IMR-90 (cell line): ENCODE data around the gene ASS1. TPM values are rescaled to one million over a fixed set of nuclear protein-coding genes. Genes with fewer than 3 reads are reported as not detected.
A peak's percentile ranks its signal among the peaks of the same experiment; 100 is the strongest.

Source experiments
- ATAC-seq: fragments of 200-7000 bp; cut with Tn5 transposase; 2 replicates; pipeline ENCODE4 v1.9.1; 2020; ENCODE audit warnings: low read depth, mild to moderate bottlenecking, moderate library complexity
- BruUV-seq: library from RNA; stranded (reverse); fragments of 400-500 nt; replicated peaks from 2 replicates; lab custom pipeline; 2021; lab: Mats Ljungman, UMichigan
- CTCF ChIA-PET: fragments of 300-600 bp; formaldehyde crosslinking; extraction: SDS; loops from one replicate; lab custom pipeline; 2021; ENCODE audit warnings: antibody characterized with exemption; lab: Yijun Ruan, JAX
- POLR2A ChIA-PET: fragments of 300-600 bp; sonication (Branson Sonifier 250); formaldehyde crosslinking; loops from one replicate; lab custom pipeline; 2022; ENCODE audit warnings: antibody characterized with exemption; ENCODE audit not compliant: unreplicated experiment; lab: Charles Lee
- DNase-seq: peaks from one replicate; pipeline ENCODE4 v3.0.0; 2013
- H2AFZ ChIP-seq: replicated peaks from 2 replicates; pipeline ENCODE3; 2013; ENCODE audit warnings: low read length, mild to moderate bottlenecking; ENCODE audit not compliant: poor library complexity
- H2AK5ac ChIP-seq: 2 replicates; pipeline ENCODE4 v1.6.1; 2013; ENCODE audit warnings: low read depth, low read length, inconsistent platforms
- H2AK9ac ChIP-seq: replicated peaks from 2 replicates; pipeline ENCODE3; 2013; ENCODE audit warnings: mild to moderate bottlenecking, low read depth, low read length, moderate library complexity; ENCODE audit not compliant: poor library complexity
- H2BK120ac ChIP-seq: 2 replicates; pipeline ENCODE4 v1.6.1; 2013; ENCODE audit warnings: low read depth, low read length, inconsistent platforms
- H2BK15ac ChIP-seq: 3 replicates; pipeline ENCODE4 v1.6.1; 2013; ENCODE audit warnings: low read depth, low read length, inconsistent platforms
- H2BK20ac ChIP-seq: 2 replicates; pipeline ENCODE4 v1.6.1; 2013; ENCODE audit warnings: low read depth, mild to moderate bottlenecking, inconsistent platforms, low read length, moderate library complexity
- H2BK5ac ChIP-seq: 2 replicates; pipeline ENCODE4 v1.6.1; 2013; ENCODE audit warnings: mild to moderate bottlenecking, low read depth, low read length, inconsistent platforms; ENCODE audit not compliant: poor library complexity, severe bottlenecking
- H3K14ac ChIP-seq: replicated peaks from 2 replicates; pipeline ENCODE4 v1.6.1; 2013; ENCODE audit warnings: low read depth, low read length, inconsistent platforms
- H3K18ac ChIP-seq: 2 replicates; pipeline ENCODE4 v1.6.1; 2013; ENCODE audit warnings: low read depth, low read length, control low read depth
- H3K23ac ChIP-seq: 2 replicates; pipeline ENCODE4 v1.6.1; 2013; ENCODE audit warnings: low read depth, low read length, inconsistent platforms
- H3K27ac ChIP-seq: 2 replicates; pipeline ENCODE4 v1.5.1; 2013; ENCODE audit warnings: mild to moderate bottlenecking, control low read depth, low read length; ENCODE audit not compliant: insufficient read depth
- H3K27me3 ChIP-seq: 2 replicates; pipeline ENCODE4 v1.6.1; 2013; ENCODE audit warnings: low read length; ENCODE audit not compliant: control insufficient read depth, insufficient read depth
- H3K36me3 ChIP-seq: 2 replicates; pipeline ENCODE4 v1.6.1; 2013; ENCODE audit warnings: low read length, mixed read lengths; ENCODE audit not compliant: control insufficient read depth, insufficient read depth
- H3K4ac ChIP-seq: 2 replicates; pipeline ENCODE4 v1.6.1; 2013; ENCODE audit warnings: low read depth, low read length, inconsistent platforms
- H3K4me1 ChIP-seq: 2 replicates; pipeline ENCODE4 v1.6.1; 2013; ENCODE audit warnings: low read length, mixed read lengths; ENCODE audit not compliant: control insufficient read depth, insufficient read depth
- H3K4me2 ChIP-seq: 2 replicates; pipeline ENCODE4 v1.6.1; 2013; ENCODE audit warnings: low read depth, mild to moderate bottlenecking, control low read depth, low read length, moderate library complexity
- H3K4me3 ChIP-seq: 2 replicates; pipeline ENCODE4 v1.5.1; 2013; ENCODE audit warnings: low read depth, mild to moderate bottlenecking, control low read depth, low read length, moderate library complexity; ENCODE audit not compliant: insufficient read depth
- H3K56ac ChIP-seq: 2 replicates; pipeline ENCODE4 v1.6.1; 2013; ENCODE audit warnings: low read length, inconsistent platforms; ENCODE audit not compliant: insufficient read depth; ENCODE audit errors: extremely low read depth
- H3K79me1 ChIP-seq, 2 experiments: 2 replicates each; pipeline ENCODE4 v1.6.1; 2013; ENCODE audit warnings: low read length in 2 of 2, inconsistent platforms in 1 of 2, low read depth in 1 of 2
- H3K9ac ChIP-seq: 2 replicates; pipeline ENCODE4 v1.6.1; 2013; ENCODE audit warnings: low read depth, low read length, control low read depth
- H3K9me1 ChIP-seq: 2 replicates; pipeline ENCODE4 v1.6.1; 2013; ENCODE audit warnings: low read length, inconsistent platforms; ENCODE audit not compliant: insufficient read depth
- H3K9me3 ChIP-seq: 2 replicates; pipeline ENCODE4 v1.6.1; 2013; ENCODE audit warnings: low read length; ENCODE audit not compliant: control insufficient read depth, insufficient read depth
- H4K20me1 ChIP-seq: 2 replicates; pipeline ENCODE4 v1.6.1; 2013; ENCODE audit warnings: low read length, inconsistent platforms; ENCODE audit not compliant: insufficient read depth
- H4K5ac ChIP-seq: 2 replicates; pipeline ENCODE4 v1.6.1; 2013; ENCODE audit warnings: mild to moderate bottlenecking, low read depth, low read length, control low read depth
- H4K8ac ChIP-seq, 2 experiments: 2 replicates each; pipeline ENCODE4 v1.6.1; 2013; ENCODE audit warnings: low read depth in 2 of 2, low read length in 2 of 2, control low read depth in 1 of 2, inconsistent platforms in 1 of 2
- H4K91ac ChIP-seq: 2 replicates; pipeline ENCODE4 v1.6.1; 2013; ENCODE audit warnings: low read depth, low read length, inconsistent platforms; ENCODE audit not compliant: insufficient read depth
- BHLHE40 ChIP-seq: fragments of 150-350 bp; IDR thresholded peaks from 2 replicates; pipeline ENCODE4 v1.6.1; 2016; ENCODE audit warnings: mild to moderate bottlenecking, low read depth, low read length
- CTCF ChIP-seq: conservative IDR thresholded peaks from 2 replicates; pipeline ENCODE4 v1.5.1; 2012; ENCODE audit warnings: mild to moderate bottlenecking, low read depth, low read length, improper control_type of control experiment
- MAFK ChIP-seq: IDR thresholded peaks from 2 replicates; pipeline ENCODE4 v1.6.1; 2012; ENCODE audit warnings: low read depth, low read length, improper control_type of control experiment
- NFE2L2 ChIP-seq: fragments of 150-350 bp; IDR thresholded peaks from 2 replicates; pipeline ENCODE4 v1.6.1; 2016; ENCODE audit warnings: low read depth, mild to moderate bottlenecking, low read length
- RAD21 ChIP-seq: IDR thresholded peaks from 2 replicates; pipeline ENCODE4 v1.6.1; 2012; ENCODE audit warnings: low read length, improper control_type of control experiment
- WGBS, 2 experiments: methylation state at CpG; one replicate each; pipeline versions ENCODE4 v1.1.5 to v1.1.7; 2013; ENCODE audit warnings: missing lambda C conversion rate in 2 of 2; ENCODE audit not compliant: insufficient read length in 1 of 2; ENCODE audit errors: extremely low coverage in 2 of 2; 5-methylcytosine and 5-hydroxymethylcytosine counted together
- dilution Hi-C: fragments of 300-500 bp; cut with HindIII; formaldehyde crosslinking; loops from one replicate; pipeline ENCODE4 v1.14.3; 2018; ENCODE audit warnings: low sequenced_read_pairs; ENCODE audit not compliant: unreplicated experiment
- in situ Hi-C: fragments of 300-500 bp; cut with MboI; formaldehyde crosslinking; loops from 3 replicates; pipeline ENCODE4 v1.14.3; 2019; ENCODE audit warnings: low sequenced_read_pairs, inconsistent platforms, mixed read lengths
- intact Hi-C: fragments of 100-400 bp; cut with micrococcal nuclease; formaldehyde crosslinking; loops from 2 replicates; pipeline ENCODE4 v1.10.0; 2022
- polyA plus RNA-seq, 3 experiments: library from polyadenylated mRNA; depleted of rRNA; stranded (reverse); fragments of >200 nt; gene quantifications; 2 replicates each; pipeline ENCODE4 v1.2.3, GENCODE V29; 2012; ENCODE audit warnings: low replicate concordance in 1 of 3
- total RNA-seq: library from RNA; depleted of rRNA; stranded (reverse); fragments of >200 nt; gene quantifications from 2 replicates; pipeline ENCODE4 v1.2.3, GENCODE V29; 2012

The ASS1 gene
- total and polyA plus RNA-seq, 2 of the 4 experiments (the other 2 are of a cell fraction) = 39.6 to 41.9 TPM

- Histone ChIP-seq H3K9me1 (no peaks in the 10 kb centered on the region), H2BK120ac (no peak overlapping the region), H3K4me3 (peak overlapping the region; percentile 10; the same call in 1 of the 2 replicates), H2BK20ac (no peak overlapping the region), H3K79me1 (no peaks in the 10 kb centered on the region), H2AK5ac (no peak overlapping the region), H3K14ac (no peak overlapping the region), H2BK5ac (no peak overlapping the region), H3K9ac (no peak overlapping the region), H4K91ac (no peak overlapping the region), H2BK15ac (no peak overlapping the region), H3K4me1 (no peaks in the 10 kb centered on the region; the same call in 1 of the 2 replicates), H3K27me3 (peaks cover 27% of the 10 kb centered on the region), H3K4ac (no peak overlapping the region), H2AK9ac (peak overlapping the region; percentile 9), H2AFZ (peak overlapping the region; percentile 87), H4K20me1 (no peaks in the 10 kb centered on the region), H3K18ac (no peak overlapping the region), H3K4me2 (peak overlapping the region; percentile 75), H3K27ac (no peak overlapping the region), H3K9me3 (no peaks in the 10 kb centered on the region), H4K5ac (no peak overlapping the region), H3K36me3 (no peaks in the 10 kb centered on the region), H3K56ac (no peak overlapping the region), H4K8ac (0 out of 4 replicates have a peak overlapping the region, but pooled peaks of 1 of the 2 experiments have one; percentile 16), H3K23ac (no peak overlapping the region)
- dilution Hi-C loops (no loop called here), in situ Hi-C loops (no loop called here), intact Hi-C loops (no loop called here)
- peak; percentile 39 for DNase-seq
- 3% methylated on average over 39 of the region's 92 CpGs; no CpG with 5 or more reads in 1 of the 2 experiments for WGBS, 2 experiments
- ChIA-PET CTCF (interaction anchor here (0.5 kb wide), 1 partner anchor 175 kb away, joined by 3 read pairs; no protein-coding TSS in a partner anchor), POLR2A (no interaction called here)
- ATAC-seq = peak; percentile 98
- no TSS peak for BruUV-seq
- TF ChIP-seq NFE2L2 (no peak), BHLHE40 (peak; percentile 81), MAFK (no peak), CTCF (peak; percentile 53), RAD21 (peak; percentile 35)
These were observed 11.4 kb upstream of the ASS1 start for GRCh38 chr9:130433168-130433946.
